GM04503 (cell line): ENCODE measurements around the gene PSMD6.

ENCODE experiments used
- DNase-seq: peaks from one replicate; pipeline ENCODE4 v3.0.0-alpha.2; 2012; ENCODE audit warnings: low read depth

Gene PSMD6

DNA sequence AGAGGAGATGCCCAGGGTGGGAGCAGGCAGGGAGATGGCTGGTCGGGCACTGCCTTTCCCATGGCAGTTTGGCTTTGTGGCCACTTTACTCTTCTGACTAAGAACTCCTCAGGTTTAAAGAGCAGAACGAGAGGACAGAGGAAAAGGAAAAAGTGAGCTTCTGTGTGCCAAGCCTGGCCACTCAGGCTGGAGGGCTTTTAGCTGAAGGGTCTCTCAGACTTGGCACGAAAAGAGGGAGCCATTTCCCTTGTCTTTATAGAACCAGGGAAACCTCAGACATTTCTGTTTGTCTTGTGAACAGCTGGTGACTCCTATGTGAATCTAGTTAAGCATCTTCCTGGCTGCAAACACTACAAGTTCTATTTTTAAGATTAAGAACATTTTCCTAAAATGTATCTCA is 23.3 kb upstream of the PSMD6 start:
- no peak for DNase-seq

DNA sequence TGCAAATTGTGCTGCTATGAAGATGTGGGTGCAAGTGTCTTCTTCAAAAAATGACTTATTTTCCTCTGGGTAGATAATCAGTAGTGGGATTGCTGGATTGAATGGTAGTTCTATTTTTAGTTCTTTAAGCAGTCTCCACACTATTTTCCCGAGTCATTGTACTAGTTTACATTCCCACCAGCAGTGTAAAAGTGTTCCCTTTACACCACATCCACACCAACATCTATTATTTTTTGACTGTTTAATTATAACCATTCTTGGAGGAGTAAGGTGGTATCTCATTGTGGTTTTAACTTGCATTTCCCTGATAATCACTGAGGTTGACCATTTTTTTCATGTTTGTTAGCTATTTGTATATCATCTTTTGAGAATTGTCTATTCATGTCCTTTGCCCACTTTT is 19.7 kb upstream of the PSMD6 start:
- DNase-seq: no peak

GRCh38 chr3:64039981-64040733 is 16.9 kb upstream of the PSMD6 start:
- DNase-seq: no peak

DNA sequence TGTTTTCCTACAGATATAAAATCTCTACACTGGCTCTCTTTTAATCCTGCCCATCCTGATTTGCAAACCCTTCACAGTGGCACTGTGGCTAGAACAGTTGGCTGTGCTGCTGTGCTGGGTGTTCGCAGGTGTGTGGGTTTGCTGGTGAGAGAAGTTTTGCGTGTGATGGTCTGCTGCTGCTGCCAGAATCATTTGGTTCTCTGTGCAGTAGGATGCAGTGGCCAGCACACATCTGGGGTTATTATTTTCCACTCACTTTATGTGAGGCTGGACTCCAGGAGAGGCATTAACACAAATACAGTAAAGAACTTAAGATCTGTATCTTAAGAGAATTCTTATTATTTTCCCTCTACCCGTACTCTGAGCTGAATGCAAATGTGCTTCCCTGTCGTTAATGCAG is 16.0 kb upstream of the PSMD6 start:
- DNase-seq: no peak

DNA sequence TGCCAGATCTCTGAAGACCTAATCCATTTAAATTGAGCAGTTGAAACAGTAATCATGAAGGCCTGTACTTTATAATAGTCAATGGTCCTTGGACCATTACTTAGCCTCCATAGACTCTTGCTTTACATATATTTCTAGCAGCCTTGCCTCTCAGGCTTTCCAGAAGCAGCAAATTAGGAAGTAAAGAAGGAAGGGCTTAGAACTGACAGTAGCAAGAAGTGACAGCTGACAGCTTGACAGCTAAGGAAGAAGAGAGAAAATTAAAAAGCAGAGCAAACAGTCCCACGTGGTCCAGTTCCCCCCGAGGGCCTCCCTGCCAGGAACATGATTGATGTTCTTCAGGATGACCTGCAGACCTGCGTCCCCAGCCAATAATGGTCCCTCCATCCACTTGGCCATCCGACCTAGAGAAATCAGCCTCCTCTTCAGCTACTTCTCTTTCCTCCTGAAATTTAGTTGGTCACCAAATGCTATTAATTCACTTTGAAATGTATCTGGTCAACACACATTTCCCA is 15.0 kb upstream of the PSMD6 start:
- no peak for DNase-seq

DNA sequence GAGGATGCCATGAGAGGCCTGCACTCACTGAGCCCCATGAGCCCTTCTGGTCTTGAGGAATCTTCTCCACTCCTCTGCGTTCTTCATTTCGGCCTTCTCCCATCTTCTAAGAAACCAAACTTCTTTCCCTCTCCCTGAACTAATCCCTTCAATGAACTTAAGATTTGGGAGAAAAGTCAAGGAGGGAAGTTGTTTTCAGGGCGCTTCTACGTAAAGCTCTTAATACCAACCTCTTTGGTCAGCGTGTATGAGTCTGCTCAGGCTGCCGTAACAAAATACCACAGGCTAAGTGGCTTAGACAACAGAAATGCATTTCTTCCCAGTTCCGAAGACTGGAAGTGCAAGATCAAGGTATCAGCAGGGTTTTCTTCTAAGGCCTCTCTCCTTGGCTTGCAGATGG is 13.8 kb upstream of the PSMD6 start:
- no peak for DNase-seq

GRCh38 chr3:64033069-64033468 is 9.8 kb upstream of the PSMD6 start:
- no peak for DNase-seq

DNA sequence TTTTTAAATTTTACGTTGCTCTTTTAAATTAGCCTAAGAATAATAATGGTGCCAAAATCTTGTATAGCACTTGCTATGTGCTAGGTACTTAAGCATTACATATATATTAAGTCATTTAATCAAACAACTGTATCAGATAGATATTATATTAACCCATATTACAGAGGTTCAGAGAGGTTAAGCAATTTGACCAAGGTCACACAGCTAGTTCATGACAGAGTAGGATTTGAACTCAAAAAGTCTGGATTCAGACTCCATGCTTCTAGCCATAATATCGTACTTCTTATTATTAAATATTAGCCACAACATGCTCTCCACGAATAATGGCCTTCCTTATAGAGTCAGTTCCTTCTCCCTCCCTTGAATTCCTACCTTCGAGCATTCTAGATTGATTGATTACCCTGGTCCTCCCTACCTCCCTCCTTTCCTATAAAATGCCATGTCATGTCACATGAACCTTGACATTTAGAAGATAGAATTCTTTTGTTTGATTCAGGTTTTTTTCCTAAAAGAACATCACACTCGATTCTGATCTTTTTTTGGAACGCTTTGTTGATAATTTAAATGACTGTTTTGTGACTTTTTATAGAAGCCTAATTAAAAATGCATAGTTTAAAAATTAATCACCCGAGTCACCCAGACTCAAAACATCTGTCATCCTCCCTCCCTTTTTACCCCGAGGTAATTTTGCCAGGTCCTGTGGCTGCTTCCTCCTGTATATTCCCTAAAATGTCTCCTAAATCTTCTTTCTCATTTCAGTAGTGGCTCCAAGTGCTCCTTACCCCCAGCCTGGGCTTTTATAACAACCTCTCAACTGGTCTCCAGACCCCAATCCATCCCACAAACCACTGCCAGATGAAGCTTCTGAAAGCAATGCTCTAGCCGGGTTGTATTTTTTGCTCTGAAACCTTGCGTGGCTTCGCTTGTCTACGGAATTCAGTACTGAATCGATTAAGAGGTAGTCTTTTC is 8.5 kb upstream of the PSMD6 start:
- no peak for DNase-seq

DNA sequence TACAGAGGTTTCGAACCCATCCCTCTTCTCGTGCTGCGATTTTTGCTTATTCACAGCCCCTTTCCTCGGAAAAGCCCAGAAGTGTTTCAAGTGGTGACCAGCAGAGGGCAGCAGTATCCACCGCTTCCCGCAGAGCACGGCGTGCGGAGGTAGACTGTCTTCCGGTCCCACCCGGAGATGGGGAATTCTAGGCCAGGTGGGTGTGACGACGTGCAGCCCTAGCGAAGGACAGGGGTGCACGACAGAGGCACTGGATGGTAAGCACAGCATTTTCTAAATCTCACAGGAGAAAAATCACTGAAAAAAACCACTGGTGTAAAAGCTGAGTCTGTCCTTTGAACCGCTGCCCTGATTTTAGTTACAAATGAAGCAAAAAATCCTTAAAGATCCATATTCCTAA is 7.4 kb upstream of the PSMD6 start:
- DNase-seq: no peak

DNA sequence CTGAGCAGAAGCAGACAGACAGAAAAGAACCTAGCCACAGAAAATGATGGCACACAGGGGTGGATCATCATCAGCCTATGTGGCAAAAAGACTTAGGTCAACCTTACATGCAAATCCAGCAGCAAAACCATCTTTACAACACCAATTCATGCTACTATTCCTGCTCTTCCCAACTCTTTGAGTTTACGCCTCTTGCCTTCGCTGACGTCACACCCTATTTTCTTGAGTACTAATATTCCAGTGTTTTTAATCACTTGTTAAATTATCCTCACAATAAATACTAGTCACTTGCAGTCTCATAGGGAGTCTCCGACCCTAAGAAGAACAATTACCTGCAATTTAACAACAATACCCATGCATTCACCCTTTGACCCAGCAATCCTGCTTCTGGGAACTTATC is 6.0 kb upstream of the PSMD6 start:
- no peak for DNase-seq

DNA sequence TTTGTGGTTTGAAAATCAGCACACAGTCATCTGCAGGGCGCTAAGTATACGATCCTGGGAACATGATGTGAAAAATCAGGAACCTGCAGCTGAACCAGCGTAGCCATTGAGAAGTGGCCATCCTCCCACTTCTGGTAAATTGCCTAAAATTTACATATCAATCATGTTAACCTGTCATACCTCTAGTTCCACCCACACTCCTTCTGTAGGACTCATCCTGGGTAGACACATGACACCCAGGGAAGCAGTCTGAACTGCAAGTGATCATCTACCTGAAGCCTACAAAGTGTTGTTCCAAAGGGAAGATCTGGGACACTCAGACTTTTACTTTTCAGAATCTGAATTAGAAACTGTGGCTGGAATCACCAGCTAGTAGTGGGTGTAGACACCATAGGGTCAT is 5.5 kb upstream of the PSMD6 start:
- no peak for DNase-seq

GRCh38 chr3:64027658-64028057 is 4.4 kb upstream of the PSMD6 start:
- DNase-seq: no peak

DNA sequence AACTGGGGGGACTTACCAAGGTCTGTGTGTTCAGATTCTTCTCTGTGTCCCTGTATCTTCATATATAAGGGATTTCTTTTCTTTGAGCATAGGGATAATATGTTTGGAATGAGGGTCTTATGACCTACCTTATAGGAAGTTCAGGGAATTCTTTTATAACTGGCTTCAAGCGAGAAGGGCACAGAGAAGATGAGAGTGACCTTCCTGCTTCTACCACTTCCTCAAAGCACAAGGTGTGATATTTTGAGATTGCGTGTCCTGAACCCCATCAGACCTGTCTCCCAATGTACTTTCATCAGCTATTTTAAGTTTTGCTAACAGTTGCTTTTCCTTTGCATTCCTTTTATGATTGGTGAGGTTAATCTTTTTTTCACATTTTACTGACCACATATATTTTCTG is 3.1 kb upstream of the PSMD6 start:
- DNase-seq: no peak

DNA sequence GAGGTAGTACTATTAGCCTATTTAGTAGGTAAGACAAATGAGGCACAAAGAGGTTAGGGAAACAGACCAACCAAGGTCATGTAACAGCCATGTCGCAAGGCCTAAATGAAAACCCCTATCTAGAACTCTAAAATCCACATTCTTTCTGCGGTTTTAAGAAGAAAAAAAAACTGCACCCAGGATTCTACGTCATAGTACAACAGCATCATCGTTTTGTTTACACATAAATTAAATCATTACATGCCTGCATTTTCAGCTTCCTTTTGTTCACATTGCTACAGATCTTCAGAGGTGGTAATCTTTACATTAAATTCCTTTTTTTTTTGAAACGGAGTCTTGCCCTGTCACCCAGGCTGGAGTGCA is 548 bp upstream of the PSMD6 start:
- no peak for DNase-seq

GRCh38 chr3:64022451-64023186 is 675 bp downstream of the PSMD6 start:
- DNase-seq: no peak

GRCh38 chr3:64021922-64022321 is 1.4 kb downstream of the PSMD6 start:
- no peak for DNase-seq

- no peak for DNase-seq
These were observed 3.4 kb downstream of the PSMD6 start for GRCh38 chr3:64019879-64020278.

GRCh38 chr3:64019271-64019670 is 4.0 kb downstream of the PSMD6 start:
- no peak for DNase-seq

- no peak for DNase-seq
These were observed 6.2 kb downstream of the PSMD6 start for GRCh38 chr3:64016941-64017620.

DNA sequence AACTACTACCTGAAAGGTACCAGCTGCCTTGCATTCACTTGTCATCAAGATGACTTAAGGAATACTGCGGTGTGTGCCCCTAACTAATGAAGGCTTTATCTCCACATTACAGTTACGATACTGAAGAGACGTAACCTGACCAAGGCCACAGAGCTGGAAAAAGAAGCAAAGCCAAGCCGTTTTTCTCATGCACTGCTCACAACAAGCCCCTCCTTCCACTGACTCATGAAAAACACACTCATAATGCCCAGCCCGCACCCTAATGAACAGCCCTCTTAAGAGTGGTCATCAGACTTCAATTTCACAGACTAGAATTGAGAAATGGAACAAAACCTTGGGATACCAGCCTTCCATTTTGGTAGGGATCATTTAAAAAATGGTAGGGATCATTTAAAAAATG is 11.6 kb downstream of the PSMD6 start:
- no peak for DNase-seq

GRCh38 chr3:64010199-64010598 is 13.1 kb downstream of the PSMD6 start:
- no peak for DNase-seq

DNA sequence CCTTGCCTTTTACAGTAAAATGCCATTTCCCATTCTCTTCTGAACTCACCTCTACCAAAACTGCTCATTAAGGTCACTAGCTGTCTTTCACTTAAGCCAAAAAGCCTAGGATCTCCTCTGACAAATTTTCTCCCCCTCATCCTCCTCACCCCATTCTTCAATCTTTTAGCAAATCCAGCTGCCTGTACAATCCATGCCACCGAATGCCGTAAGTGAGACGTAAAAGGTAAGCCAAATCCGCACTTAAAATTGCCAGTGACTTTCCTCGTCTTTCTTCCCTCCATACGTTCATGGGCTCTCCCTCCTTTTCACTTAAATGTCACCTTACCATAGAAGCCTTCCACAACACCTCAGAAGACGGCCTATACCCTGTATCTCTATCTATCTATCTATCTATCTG is 13.8 kb downstream of the PSMD6 start:
- DNase-seq: no peak
